GM19035 (cell line): ENCODE measurements around the gene CTSE.

ENCODE experiments used
- ATAC-seq: cut with Tn5 transposase; IDR thresholded peaks from one replicate; pipeline ENCODE4 v1.9.1; 2021; ENCODE audit not compliant: unreplicated experiment

The CTSE gene

DNA sequence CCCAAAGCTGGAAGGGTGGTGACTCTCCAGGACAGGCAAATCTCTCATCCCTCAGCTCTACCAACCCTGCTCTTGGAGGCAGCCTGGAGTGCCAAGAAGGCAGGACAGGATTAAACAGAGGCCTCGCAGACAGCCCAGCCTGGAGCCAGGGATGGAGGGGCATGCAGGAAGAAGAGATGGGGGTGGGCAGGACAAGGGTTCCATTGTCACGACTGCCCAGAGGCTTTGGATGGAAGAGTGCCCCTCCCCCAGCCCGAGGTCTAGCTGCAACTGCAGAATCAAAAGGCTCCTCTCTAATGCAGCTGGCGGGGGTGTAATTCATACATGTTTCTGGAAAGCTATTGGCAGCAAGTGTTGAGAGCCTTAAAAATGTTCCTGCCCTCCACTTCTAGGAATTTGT is 29.3 kb downstream of the CTSE start:
- no peak for ATAC-seq

DNA sequence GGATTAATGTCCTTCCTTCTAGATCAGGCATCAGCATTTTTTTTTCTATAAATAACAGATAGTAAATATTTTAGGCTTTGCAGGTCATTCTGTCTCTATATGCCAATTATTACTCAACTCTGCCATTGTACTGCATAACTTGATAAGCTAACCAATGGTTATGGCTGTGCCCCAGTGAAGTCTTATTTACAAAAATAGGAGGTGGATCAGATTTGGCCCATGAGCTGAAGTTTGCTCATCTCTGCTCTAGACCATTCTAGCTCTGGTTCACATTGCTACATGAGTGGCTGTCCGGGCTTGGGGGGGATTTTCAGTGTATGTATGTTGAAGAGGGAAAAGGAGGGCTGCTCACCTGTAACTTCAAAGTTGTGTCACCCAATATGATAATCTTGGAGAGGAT is 30.6 kb downstream of the CTSE start:
- ATAC-seq = no peak

- no peak for ATAC-seq
These were observed 31.3 kb downstream of the CTSE start for GRCh38 chr1:205992218-205992882.

DNA sequence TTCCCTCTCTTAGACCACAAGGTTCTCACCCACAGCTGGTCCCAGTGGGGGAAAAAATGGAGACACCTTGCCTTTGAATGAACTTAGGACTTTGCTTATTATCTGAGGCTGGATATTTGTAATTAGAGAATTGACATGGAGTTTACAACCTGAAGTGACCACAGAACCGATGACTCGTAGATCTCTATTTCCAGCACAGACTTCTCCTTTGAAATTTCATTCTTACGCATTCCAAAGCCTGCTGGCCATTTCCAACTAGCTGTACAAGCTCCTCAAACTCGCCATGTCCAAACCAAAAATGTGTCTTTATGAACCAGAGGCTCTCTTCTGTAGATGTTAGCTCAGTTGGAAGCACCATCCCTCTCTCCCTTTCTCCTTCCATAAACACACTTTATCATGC is 32.5 kb downstream of the CTSE start:
- ATAC-seq = no peak

GRCh38 chr1:205990226-205990625 is 33.5 kb downstream of the CTSE start:
- ATAC-seq = no peak

DNA sequence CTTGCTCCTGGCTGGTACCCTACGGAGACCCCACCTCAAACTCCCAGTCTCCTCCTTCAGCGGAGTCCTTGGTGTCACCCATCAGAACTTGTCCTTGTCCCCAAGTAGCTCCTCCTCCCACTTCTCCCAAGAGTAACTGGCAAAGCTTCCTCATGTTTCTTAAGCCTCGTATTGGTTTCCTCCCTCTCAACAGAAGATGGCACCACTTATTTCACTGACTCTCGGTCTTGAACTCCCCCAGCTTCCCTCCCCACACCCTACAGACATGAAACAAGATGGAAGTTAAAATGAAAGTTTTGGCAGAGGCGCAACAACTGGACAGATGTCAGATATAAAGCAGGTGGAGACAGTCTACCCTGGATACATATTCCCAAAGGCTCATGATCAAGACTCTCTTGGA is 33.9 kb downstream of the CTSE start:
- no peak for ATAC-seq

DNA sequence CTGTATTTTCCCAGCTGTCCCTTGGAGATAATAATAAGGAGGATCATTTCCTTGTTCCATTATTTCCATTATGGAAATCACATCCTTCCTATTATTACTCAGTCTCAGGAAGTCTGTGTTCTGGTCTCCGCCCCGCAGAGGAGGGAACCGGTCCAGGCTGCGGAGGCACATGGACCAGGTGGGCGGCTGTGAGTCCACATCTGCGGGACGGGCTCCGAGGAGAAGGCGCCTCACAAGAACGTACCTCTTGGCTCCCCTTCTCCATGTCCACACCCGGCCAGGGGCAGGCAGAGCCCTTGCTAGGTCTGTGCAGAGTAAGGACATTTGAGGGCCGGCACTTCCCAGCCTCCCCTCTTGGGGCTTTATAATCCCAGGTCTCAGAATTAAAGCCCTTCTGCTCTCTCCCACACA is 35.1 kb downstream of the CTSE start:
- no peak for ATAC-seq

- no peak for ATAC-seq
These were observed 36.8 kb downstream of the CTSE start for GRCh38 chr1:205986861-205987260.

DNA sequence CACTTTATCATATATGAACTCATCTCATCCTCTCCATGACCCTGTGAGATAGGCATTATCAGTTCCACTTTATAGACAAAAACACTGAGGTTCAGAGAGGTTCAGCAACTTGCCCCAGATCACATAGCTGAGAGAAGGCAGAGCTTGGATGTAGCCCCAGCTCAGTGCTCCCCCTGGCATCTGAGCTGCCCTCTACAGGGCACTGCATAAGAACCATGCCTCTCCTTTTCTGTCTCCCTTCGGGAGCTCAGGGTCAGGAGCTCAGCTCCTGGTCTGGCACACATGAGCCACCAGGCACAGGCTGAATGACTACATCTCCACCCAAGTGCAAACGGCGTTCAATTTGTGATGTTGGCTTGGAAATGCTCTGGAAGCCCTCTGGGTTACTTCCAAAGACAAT is 37.4 kb downstream of the CTSE start:
- no peak for ATAC-seq

DNA sequence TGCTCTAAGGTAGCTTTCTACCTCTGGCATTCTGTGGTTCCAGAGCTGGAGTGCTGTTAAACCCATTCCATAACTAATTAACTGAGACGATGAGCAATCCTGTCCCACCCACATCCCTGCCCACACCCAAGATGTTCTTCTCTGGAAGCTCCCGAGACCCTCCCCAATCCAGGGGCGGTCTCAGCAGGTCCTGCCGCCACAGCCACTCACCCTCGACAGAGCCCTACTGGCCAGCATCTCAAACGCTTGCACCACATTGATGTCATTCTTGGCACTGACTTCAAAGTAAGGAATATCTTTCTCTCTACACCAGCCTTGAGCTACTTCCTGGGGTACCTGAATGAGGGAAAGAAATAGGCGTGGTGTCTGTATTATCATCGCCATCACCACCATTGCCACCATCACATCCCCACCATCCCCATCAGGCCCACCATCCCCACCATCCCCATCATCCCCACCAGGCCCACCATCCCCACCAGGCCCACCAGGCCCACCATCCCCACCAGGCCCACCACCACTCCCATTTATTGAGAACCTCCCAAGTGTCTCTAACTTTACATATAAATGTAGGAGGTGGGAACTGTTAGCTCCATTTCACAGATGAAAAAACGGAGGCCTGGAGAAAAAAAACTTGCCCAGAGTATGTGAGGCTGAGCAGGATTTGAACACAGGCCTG is 38.2 kb downstream of the CTSE start:
- ATAC-seq = no peak

DNA sequence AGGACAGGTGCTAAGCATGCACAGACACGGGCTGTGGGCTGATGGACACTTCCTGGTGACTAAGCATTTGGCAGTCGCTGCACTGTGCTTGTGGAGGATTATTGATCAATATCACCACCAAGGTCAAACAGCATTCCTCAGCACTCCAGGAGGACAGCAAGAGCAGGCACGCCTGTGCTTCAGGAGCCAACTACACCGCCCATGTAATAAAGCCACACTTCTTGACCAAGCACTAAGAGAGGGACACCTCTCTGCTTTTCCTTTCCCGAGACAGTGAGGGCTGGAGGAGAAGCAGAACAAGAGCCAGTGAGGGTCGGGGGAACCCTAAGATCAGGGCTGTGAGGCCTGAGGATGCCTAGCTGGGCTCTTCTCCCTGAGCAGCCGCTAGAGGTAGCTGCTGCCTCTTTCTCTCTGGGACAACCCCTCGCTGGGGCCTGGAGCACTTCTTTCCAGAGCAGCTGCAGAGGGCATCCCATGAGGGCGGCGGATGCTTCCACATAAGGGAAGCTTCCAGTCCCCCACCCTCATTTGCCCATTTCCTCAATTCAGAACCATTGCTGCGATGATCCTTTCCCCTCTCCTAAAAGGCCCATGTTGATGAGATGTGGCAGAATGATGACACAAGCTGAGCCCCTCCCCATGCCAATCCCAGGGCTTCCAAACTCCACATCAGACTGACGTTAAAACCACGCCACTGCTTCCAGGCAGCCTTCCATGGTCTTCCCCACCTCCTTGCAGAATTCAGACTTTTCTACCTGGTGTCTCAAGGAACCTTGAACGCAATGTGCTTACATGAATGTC is 39.6 kb downstream of the CTSE start:
- no peak for ATAC-seq

GRCh38 chr1:205981257-205981656 is 42.4 kb downstream of the CTSE start:
- no peak for ATAC-seq

DNA sequence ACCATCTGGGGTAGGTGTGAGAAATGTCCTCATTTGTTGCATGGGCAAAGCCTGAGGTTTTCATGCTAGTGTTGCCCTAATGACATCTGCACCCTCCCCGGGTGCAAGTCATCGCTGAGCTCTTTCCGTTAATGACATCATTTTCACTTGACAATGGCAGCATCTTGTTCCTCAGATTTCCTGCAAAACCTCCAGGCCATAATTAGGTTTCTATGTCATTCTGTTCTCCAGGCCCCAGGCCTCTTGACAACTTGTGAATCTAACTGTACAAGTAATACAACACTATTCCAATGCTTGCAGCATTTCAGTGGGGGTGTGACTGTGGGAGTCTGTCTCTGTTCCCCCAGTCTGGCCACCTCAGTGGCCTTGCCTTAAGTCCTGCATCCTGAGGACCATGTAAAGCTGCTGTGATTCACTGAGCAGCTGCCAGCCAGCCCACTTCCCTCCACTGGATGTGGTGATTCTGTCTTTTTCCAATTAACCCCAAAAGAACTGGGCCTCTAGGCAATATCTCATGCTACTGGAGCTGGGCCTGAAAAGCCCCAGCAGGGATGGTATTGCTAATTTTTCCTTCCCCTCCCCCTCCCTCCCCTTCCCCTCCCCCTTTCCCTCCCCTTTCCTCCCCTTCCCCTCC is 43.3 kb downstream of the CTSE start:
- no peak for ATAC-seq

- no peak for ATAC-seq
These were observed 44.4 kb downstream of the CTSE start for GRCh38 chr1:205979301-205979700.

- no peak for ATAC-seq
These were observed 45.0 kb downstream of the CTSE start for GRCh38 chr1:205978676-205979075.

DNA sequence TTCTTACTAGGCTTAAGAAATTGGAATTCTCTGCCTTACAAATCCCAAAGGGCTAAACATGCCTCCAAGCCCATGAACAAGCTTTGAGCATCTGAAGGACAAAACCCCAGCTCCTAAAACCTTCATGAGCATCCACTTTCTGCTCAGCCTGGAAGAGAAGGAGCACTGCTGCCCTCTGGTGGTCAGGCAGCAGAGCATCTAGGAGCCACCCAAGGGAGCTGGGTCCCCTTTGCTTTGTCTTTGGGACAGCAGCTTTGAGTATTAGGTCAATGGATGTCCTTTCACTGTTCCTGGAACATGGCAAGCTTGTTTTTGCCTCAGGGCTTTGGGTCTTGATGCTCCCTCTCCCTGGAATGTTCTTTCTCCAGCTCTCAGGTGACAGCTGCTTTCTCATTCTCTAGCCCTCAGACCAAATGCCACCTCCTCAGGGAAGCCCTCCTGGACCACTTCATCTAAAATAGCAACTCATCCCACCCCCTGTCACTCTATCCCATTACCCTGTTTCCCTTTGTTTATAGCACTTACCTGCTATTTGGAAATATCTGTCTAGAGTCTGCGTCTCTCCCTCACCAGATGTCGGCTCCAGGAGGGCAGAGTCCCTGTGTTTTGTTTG is 46.2 kb downstream of the CTSE start:
- peak; percentile 59 for ATAC-seq

- ATAC-seq = no peak
These were observed 46.8 kb downstream of the CTSE start for GRCh38 chr1:205976708-205977401.

GRCh38 chr1:205976036-205976435 is 47.7 kb downstream of the CTSE start:
- no peak for ATAC-seq

DNA sequence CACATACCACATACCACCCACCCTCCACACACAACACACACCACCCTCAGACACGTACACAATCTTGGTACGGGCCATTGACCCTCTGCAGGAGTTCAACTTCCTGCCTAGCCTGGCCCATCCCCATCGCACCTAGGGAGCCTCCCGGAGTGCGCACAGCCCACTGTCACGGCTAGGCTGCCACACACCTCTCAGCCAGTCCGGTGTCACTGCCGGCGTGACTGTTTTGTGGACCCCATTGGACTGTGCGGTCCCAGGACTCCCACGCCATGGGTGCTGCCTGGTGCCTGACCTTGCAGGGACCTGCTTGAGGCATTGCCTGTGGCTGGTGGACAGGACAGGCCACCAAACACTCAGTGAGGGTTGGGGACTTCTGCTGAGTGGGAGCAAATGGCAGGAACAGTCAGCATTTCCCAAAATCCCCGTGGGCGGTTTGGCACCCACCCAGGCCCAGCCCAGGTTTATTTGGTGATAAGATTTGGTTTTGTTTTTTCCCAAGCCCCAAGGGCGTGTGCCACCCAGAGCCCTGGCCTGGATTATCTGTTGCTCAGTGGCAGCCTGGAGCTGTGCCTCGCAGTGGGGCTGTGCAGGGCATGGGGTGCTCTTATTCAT is 48.2 kb downstream of the CTSE start:
- ATAC-seq = no peak

DNA sequence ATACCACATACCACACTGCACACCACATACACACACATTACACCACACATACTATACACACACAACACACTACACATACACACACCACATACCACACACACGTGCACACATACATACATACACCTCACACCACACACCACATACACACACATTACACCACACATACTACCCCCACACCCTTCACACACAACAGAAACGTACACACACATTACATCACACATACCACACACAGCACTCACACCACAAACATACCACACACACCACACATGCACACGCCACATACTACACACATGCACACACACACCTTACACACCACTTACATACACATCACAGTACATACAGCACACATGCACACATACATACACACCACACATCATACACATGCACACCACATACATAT is 49.0 kb downstream of the CTSE start:
- no peak for ATAC-seq
